Measurements from ENCODE around the gene DLG4.

- TF ChIP-seq, protein P1, sequence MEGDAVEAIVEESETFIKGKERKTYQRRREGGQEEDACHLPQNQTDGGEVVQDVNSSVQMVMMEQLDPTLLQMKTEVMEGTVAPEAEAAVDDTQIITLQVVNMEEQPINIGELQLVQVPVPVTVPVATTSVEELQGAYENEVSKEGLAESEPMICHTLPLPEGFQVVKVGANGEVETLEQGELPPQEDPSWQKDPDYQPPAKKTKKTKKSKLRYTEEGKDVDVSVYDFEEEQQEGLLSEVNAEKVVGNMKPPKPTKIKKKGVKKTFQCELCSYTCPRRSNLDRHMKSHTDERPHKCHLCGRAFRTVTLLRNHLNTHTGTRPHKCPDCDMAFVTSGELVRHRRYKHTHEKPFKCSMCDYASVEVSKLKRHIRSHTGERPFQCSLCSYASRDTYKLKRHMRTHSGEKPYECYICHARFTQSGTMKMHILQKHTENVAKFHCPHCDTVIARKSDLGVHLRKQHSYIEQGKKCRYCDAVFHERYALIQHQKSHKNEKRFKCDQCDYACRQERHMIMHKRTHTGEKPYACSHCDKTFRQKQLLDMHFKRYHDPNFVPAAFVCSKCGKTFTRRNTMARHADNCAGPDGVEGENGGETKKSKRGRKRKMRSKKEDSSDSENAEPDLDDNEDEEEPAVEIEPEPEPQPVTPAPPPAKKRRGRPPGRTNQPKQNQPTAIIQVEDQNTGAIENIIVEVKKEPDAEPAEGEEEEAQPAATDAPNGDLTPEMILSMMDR (IDR thresholded peaks at IDR 0.05) = peak in 1 of 7 experiments; percentile 27
- TF ChIP-seq POLR2A (IDR thresholded peaks at IDR 0.05) = peak in 1 of 3 donors; percentile 15
Measured at GRCh38 chr17:7173687-7174602, 45.7 kb downstream of the DLG4 start.

Data from body of pancreas (tissue), 4 donors.